ENCODE data around the gene STOM. TPM values are rescaled to one million over a fixed set of nuclear protein-coding genes. Genes with fewer than 3 reads are reported as not detected.
A peak's percentile ranks its signal among the peaks of the same experiment; 100 is the strongest.

The STOM gene
- total RNA-seq, 3 donors from 2014 or later (not counting 1 experiment from before 2014, with no cell fraction given) = 185 to 241 (median 189) TPM

DNA sequence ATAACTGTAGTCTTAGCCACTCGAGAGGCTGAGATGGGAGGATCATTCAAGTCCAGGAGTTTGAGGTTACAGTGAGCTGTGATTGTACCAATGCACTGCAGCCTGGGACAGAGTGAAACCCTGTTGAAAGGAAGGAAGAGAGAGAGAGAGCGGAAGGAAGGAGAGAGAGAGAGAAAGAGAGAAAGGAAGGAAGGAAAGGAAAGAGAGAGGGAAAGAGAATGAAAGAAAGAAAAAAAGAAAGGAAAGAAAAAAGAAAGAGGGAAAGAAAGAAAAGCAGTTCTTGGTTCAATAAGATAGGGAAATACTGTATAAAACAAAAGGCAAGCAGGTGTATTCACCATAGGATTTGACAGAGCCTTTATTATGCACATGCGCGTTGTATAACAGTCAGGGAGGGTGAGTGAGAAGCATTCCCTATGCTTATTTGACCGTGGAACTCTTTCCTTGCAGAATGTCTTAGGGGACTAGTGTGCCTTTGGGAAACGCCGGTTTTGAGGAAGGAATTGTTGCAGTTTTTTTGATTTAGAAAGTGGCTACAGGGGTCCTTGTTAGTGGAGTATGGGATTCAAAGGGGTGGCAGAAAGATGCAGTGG is 60.1 kb downstream of the STOM start:
- H3K27me3 ChIP-seq (ENCODE audit: control insufficient read depth, insufficient read depth, low read length) = no peaks in the 10 kb centered on the region
- DNase-seq (no peak), ATAC-seq (no peak)
- TF ChIP-seq, protein P1, sequence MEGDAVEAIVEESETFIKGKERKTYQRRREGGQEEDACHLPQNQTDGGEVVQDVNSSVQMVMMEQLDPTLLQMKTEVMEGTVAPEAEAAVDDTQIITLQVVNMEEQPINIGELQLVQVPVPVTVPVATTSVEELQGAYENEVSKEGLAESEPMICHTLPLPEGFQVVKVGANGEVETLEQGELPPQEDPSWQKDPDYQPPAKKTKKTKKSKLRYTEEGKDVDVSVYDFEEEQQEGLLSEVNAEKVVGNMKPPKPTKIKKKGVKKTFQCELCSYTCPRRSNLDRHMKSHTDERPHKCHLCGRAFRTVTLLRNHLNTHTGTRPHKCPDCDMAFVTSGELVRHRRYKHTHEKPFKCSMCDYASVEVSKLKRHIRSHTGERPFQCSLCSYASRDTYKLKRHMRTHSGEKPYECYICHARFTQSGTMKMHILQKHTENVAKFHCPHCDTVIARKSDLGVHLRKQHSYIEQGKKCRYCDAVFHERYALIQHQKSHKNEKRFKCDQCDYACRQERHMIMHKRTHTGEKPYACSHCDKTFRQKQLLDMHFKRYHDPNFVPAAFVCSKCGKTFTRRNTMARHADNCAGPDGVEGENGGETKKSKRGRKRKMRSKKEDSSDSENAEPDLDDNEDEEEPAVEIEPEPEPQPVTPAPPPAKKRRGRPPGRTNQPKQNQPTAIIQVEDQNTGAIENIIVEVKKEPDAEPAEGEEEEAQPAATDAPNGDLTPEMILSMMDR (IDR thresholded peaks at IDR 0.05) = no peak
- Mint-ChIP-seq H3K9me3 (no peaks in the 10 kb centered on the region), H3K36me3 (peaks cover 9% of the 10 kb centered on the region), H3K4me1 (peaks cover 0 to 4% of the 10 kb centered on the region in 2 donors), H3K4me3 (no peak overlapping the region), H3K27me3 (ENCODE audit: low read depth in 2 of 2) (no peaks in the 10 kb centered on the region), H3K27ac (no peak overlapping the region)
- H3K4me1 ChIP-seq (ENCODE audit: control insufficient read depth, insufficient read depth, low read length) = no peaks in the 10 kb centered on the region
- intact Hi-C loops (cut with micrococcal nuclease) = no loop called here
- peaks cover 46% of the 10 kb centered on the region for H3K36me3 ChIP-seq (ENCODE audit: control insufficient read depth, insufficient read depth, low read length)
- no peak overlapping the region for H3K4me3 ChIP-seq (ENCODE audit: low read length)
- WGBS (ENCODE audit: insufficient coverage) = 97% methylated on average over 7 of the region's 7 CpGs
- H3K27ac ChIP-seq (ENCODE audit: low read length) = no peak overlapping the region
- no peaks in the 10 kb centered on the region for H3K9me3 ChIP-seq (ENCODE audit: control insufficient read depth, insufficient read depth, low read length)

DNA sequence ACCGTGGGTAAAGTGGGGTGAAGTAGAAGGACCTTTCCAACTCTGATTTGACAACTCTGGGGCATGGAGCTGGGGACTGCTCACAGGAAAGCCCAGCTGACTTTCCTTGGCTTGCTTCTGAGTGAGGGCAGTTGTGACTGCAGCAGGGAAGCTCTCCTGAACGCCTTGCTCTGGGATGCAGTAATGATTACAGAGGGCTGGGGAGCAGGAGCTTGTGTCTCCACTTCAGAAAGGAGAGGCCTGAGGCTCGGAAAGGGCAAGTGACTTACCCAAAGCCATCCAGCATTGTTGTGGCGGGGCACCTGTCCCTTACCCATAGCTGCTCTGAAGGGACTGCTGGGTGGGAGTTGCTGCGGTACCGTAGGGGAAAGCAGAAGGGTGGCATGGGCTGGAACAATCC is 60.9 kb downstream of the STOM start:
- Histone ChIP-seq H3K27me3 (ENCODE audit: control insufficient read depth, insufficient read depth, low read length) (no peaks in the 10 kb centered on the region), H3K4me3 (ENCODE audit: low read length) (no peak overlapping the region), H3K36me3 (ENCODE audit: control insufficient read depth, insufficient read depth, low read length) (peaks cover 53% of the 10 kb centered on the region), H3K27ac (ENCODE audit: low read length) (no peak overlapping the region), H3K4me1 (ENCODE audit: control insufficient read depth, insufficient read depth, low read length) (no peaks in the 10 kb centered on the region), H3K9me3 (ENCODE audit: control insufficient read depth, insufficient read depth, low read length) (no peaks in the 10 kb centered on the region)
- ATAC-seq (no peak), DNase-seq (no peak)
- peaks cover 14% of the 10 kb centered on the region for H3K36me3 Mint-ChIP-seq
- H3K4me1 Mint-ChIP-seq = peaks cover 0 to 4% of the 10 kb centered on the region in 2 donors
- no peaks in the 10 kb centered on the region for H3K9me3 Mint-ChIP-seq
- WGBS (ENCODE audit: insufficient coverage) = 93% methylated on average over 6 of the region's 6 CpGs
- no peak overlapping the region for H3K4me3 Mint-ChIP-seq
- no peaks in the 10 kb centered on the region for H3K27me3 Mint-ChIP-seq (ENCODE audit: low read depth in 2 of 2)
- TF ChIP-seq, protein P1 (IDR thresholded peaks at IDR 0.05) = no peak
- intact Hi-C loops (cut with micrococcal nuclease) = no loop called here
- no peak overlapping the region for H3K27ac Mint-ChIP-seq

DNA sequence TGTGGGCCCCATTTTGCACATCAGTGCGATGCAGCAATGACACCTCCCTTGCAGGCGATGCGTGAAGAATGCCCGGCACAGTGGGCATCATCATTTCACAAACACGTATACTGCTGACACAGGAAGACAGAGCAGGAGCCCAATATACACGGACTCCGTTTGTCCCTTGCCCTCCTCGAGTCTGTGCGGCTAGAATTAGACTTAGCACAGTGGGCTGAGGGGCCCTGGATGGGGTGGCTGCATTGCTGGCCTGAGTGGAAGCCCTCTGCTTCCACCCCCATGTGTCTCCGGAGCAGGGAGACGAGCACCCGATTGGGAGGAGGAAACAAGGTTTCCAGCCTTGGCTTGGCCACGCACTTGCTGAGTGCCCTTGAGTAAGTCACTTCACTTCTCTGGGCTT is 61.3 kb downstream of the STOM start:
- no peak for DNase-seq
- no peak for ATAC-seq
- Mint-ChIP-seq H3K4me1 (peaks cover 0 to 4% of the 10 kb centered on the region in 2 donors), H3K27me3 (ENCODE audit: low read depth in 2 of 2) (no peaks in the 10 kb centered on the region), H3K36me3 (peaks cover 10% of the 10 kb centered on the region), H3K9me3 (no peaks in the 10 kb centered on the region), H3K4me3 (no peak overlapping the region), H3K27ac (no peak overlapping the region)
- TF ChIP-seq, protein P1 (IDR thresholded peaks at IDR 0.05) = no peak
- Histone ChIP-seq H3K9me3 (ENCODE audit: control insufficient read depth, insufficient read depth, low read length) (no peaks in the 10 kb centered on the region), H3K27ac (ENCODE audit: low read length) (no peak overlapping the region), H3K36me3 (ENCODE audit: control insufficient read depth, insufficient read depth, low read length) (peaks cover 51% of the 10 kb centered on the region), H3K4me3 (ENCODE audit: low read length) (no peak overlapping the region), H3K4me1 (ENCODE audit: control insufficient read depth, insufficient read depth, low read length) (no peaks in the 10 kb centered on the region), H3K27me3 (ENCODE audit: control insufficient read depth, insufficient read depth, low read length) (no peaks in the 10 kb centered on the region)
- 96% methylated on average over 13 of the region's 13 CpGs for WGBS (ENCODE audit: insufficient coverage)
- intact Hi-C loops (cut with micrococcal nuclease) = no loop called here

DNA sequence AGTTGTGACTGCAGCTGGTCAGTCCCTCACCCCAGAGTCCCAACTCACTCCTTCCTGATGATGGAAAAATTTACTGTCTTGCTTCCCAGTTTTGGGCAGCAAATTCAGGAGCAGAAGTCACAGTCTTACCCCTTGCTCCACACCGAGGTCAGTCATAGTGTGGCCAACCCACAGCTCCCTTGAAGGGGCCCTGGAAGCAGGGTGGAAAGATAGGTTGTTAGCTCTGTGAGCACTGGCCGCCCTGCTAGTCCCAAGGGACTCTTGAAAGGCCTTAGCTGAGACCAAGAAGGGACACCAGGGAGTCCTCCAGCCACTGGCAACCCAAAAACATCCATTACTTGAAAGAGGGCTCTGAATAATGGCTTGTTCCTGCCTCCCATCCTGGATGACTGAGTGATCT is 62.1 kb downstream of the STOM start:
- H3K27ac Mint-ChIP-seq = peak overlapping the region in 1 of 2 donors; percentile 53

More for the DNA sequence above, 62.1 kb downstream of the STOM start:
- Histone ChIP-seq H3K9me3 (ENCODE audit: control insufficient read depth, insufficient read depth, low read length) (no peaks in the 10 kb centered on the region), H3K4me3 (ENCODE audit: low read length) (no peak overlapping the region), H3K27me3 (ENCODE audit: control insufficient read depth, insufficient read depth, low read length) (no peaks in the 10 kb centered on the region), H3K36me3 (ENCODE audit: control insufficient read depth, insufficient read depth, low read length) (peaks cover 52% of the 10 kb centered on the region), H3K4me1 (ENCODE audit: control insufficient read depth, insufficient read depth, low read length) (no peaks in the 10 kb centered on the region), H3K27ac (ENCODE audit: low read length) (no peak overlapping the region)
- 80% methylated on average over 2 of the region's 2 CpGs for WGBS (ENCODE audit: insufficient coverage)
- intact Hi-C loops (cut with micrococcal nuclease) = no loop called here
- H3K36me3 Mint-ChIP-seq = peaks cover 9% of the 10 kb centered on the region
- TF ChIP-seq, protein P1 (IDR thresholded peaks at IDR 0.05) = no peak
- ATAC-seq (no peak), DNase-seq (no peak)
- H3K9me3 Mint-ChIP-seq = no peaks in the 10 kb centered on the region
- H3K4me1 Mint-ChIP-seq = peaks cover 0 to 4% of the 10 kb centered on the region in 2 donors
- H3K4me3 Mint-ChIP-seq = no peak overlapping the region
- no peaks in the 10 kb centered on the region for H3K27me3 Mint-ChIP-seq (ENCODE audit: low read depth in 2 of 2)

All from natural killer cell (primary cell).